ENCODE results near the gene KRT40. TPM values are rescaled to one million over a fixed set of nuclear protein-coding genes. Genes with fewer than 3 reads are reported as not detected.

Gene KRT40
- total RNA-seq, 2 donors from 2014 or later = not detected

DNA sequence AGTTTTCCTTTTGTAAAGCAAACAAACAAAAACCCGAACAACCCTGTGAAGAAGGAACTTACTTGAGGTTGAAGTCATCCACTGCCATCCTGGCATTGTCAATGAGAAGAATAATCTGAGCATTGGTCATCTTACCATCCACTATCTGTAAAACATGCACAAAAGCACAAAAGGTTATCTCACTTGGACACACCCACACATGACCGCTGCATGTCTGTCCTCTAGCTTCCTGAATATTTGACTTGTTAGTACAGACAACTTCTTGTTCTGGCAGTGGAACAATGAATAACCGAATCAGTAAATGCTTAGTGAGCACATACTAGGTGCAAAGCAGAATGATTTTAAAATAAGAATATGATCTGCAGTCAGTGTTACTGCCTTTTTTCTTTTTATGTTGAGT lies 52.8 kb downstream of the KRT40 start:
- H3K9me3 Mint-ChIP-seq = no peaks in the 10 kb centered on the region
- no peak for ATAC-seq (replicated peaks)
- no peak overlapping the region for H3K4me3 Mint-ChIP-seq
- no peak overlapping the region for H3K27ac Mint-ChIP-seq
- no peaks in the 10 kb centered on the region for H3K4me1 Mint-ChIP-seq
- no peaks in the 10 kb centered on the region for H3K36me3 Mint-ChIP-seq (ENCODE audit: low read depth)
- peaks cover 32% of the 10 kb centered on the region for H3K27me3 Mint-ChIP-seq

Other genes starting within 250 kb of the KRT40 start
- not detected for gene KRT25, start 229.0 kb downstream of the KRT40 start, total RNA-seq
- not detected for gene KRT26, start 212.1 kb downstream of the KRT40 start, total RNA-seq
- gene KRT27, start 201.8 kb downstream of the KRT40 start, total RNA-seq = not detected
- not detected for gene KRT28, start 184.4 kb downstream of the KRT40 start, total RNA-seq
- 10 to 100 TPM; 29.0 to 45.9 TPM for gene KRT10, start 161.7 kb downstream of the KRT40 start, total RNA-seq
- not detected for gene KRT12, start 117.1 kb downstream of the KRT40 start, total RNA-seq
- gene KRT20, start 99.1 kb downstream of the KRT40 start, total RNA-seq = not detected
- under 1 TPM in 1 of 2 donors, not detected in 1; 0.50 TPM for gene KRT23, start 46.7 kb downstream of the KRT40 start, total RNA-seq
- not detected for gene KRT39, start 17.4 kb downstream of the KRT40 start, total RNA-seq
- gene KRTAP3-3, start 9.8 kb upstream of the KRT40 start, total RNA-seq = not detected
- gene KRTAP3-2, start 15.6 kb upstream of the KRT40 start, total RNA-seq = not detected
- gene KRTAP3-1, start 24.8 kb upstream of the KRT40 start, total RNA-seq = not detected
- not detected for gene KRTAP1-5, start 42.9 kb upstream of the KRT40 start, total RNA-seq
- gene KRTAP1-4, start 45.9 kb upstream of the KRT40 start, total RNA-seq = not detected
- gene KRTAP1-3, start 50.5 kb upstream of the KRT40 start, total RNA-seq = not detected
- gene KRTAP1-1, start 57.1 kb upstream of the KRT40 start, total RNA-seq = not detected
- not detected for gene KRTAP2-1, start 63.0 kb upstream of the KRT40 start, total RNA-seq
- not detected for gene KRTAP2-2, start 70.9 kb upstream of the KRT40 start, total RNA-seq
- not detected for gene KRTAP2-3, start 75.8 kb upstream of the KRT40 start, total RNA-seq
- gene KRTAP2-4, start 81.6 kb upstream of the KRT40 start, total RNA-seq = not detected
- gene KRTAP4-7, start 99.8 kb upstream of the KRT40 start, total RNA-seq = not detected
- gene KRTAP4-8, start 113.8 kb upstream of the KRT40 start, total RNA-seq = not detected
- not detected for gene KRTAP4-16, start 117.9 kb upstream of the KRT40 start, total RNA-seq
- gene KRTAP4-9, start 121.1 kb upstream of the KRT40 start, total RNA-seq = not detected
- gene KRTAP4-11, start 134.0 kb upstream of the KRT40 start, total RNA-seq = not detected
- not detected for gene KRTAP4-12, start 139.9 kb upstream of the KRT40 start, total RNA-seq
- gene KRTAP4-6, start 156.2 kb upstream of the KRT40 start, total RNA-seq = not detected
- gene KRTAP4-5, start 165.5 kb upstream of the KRT40 start, total RNA-seq = not detected
- gene KRTAP4-4, start 176.4 kb upstream of the KRT40 start, total RNA-seq = not detected
- not detected for gene KRTAP4-3, start 183.9 kb upstream of the KRT40 start, total RNA-seq
- not detected for gene KRTAP4-2, start 193.9 kb upstream of the KRT40 start, total RNA-seq
- gene KRTAP4-1, start 200.6 kb upstream of the KRT40 start, total RNA-seq = not detected
- gene KRTAP9-1, start 205.6 kb upstream of the KRT40 start, total RNA-seq = not detected
- gene KRTAP9-2, start 242.3 kb upstream of the KRT40 start, total RNA-seq = not detected
- gene KRTAP9-3, start 248.1 kb upstream of the KRT40 start, total RNA-seq = not detected